Measurements from ENCODE around the gene RABGEF1.

- TF ChIP-seq POLR2A (IDR thresholded peaks at IDR 0.05; ENCODE audit: low read depth, low read length): no peak
- TF ChIP-seq POLR2AphosphoS5 (IDR thresholded peaks at IDR 0.05; ENCODE audit: low read depth, low read length): no peak
These were observed 12.0 kb upstream of the RABGEF1 start for GRCh38 chr7:66728571-66728970.

All from GM12891 (cell line).